ENCODE results near the gene ACTRT2.

The ACTRT2 gene

GRCh38 chr1:3002349-3003038 is 18.8 kb upstream of the ACTRT2 start:
- DNase-seq (ENCODE audit: low read depth in 2 of 2, low spot score in 1 of 2), result no peak

- DNase-seq (ENCODE audit: low read depth in 2 of 2, low spot score in 1 of 2), result no peak
These were observed 18.0 kb upstream of the ACTRT2 start for GRCh38 chr1:3003039-3003940.

DNA sequence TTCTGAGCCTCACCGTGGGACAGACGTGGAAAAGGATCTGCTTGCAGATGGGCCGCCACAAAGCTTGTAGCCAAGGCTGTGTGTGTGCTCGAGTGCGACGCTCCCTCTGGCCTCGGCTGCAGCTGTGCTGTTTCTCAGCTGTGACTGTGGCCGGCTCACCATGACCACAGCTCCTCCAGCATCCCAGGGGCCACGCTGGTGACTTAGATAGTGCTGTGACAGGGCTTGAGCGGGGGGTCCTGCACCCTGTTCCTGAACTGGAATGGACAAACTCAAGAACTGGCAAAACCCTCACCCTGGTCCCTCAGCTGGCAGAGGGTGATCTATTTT is 17.4 kb upstream of the ACTRT2 start:
- no peak for DNase-seq (ENCODE audit: low read depth in 2 of 2, low spot score in 1 of 2)

GRCh38 chr1:3004285-3005205 is 16.7 kb upstream of the ACTRT2 start:
- no peak for DNase-seq (ENCODE audit: low read depth in 2 of 2, low spot score in 1 of 2)

DNA sequence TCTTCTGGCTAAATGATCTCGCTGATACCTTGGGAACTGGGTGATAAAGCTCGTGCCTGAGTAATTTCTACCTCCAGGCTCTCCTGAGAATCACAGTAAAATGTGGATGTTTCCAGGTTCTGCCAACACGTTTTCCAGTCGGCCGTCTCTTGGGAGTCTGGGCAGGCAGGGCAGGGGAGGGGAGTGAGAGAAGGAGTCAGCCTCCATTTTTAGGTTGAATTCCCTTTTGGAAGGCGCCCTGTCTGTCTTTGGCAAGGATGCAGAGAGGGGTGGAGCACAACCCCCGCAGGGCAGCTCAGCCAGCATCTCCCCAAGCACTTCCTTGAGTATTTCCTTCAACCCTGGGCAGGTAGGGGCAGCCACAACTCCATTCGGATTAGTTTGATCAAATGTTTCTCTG is 15.5 kb upstream of the ACTRT2 start:
- DNase-seq (ENCODE audit: low read depth in 2 of 2, low spot score in 1 of 2), result no peak

DNA sequence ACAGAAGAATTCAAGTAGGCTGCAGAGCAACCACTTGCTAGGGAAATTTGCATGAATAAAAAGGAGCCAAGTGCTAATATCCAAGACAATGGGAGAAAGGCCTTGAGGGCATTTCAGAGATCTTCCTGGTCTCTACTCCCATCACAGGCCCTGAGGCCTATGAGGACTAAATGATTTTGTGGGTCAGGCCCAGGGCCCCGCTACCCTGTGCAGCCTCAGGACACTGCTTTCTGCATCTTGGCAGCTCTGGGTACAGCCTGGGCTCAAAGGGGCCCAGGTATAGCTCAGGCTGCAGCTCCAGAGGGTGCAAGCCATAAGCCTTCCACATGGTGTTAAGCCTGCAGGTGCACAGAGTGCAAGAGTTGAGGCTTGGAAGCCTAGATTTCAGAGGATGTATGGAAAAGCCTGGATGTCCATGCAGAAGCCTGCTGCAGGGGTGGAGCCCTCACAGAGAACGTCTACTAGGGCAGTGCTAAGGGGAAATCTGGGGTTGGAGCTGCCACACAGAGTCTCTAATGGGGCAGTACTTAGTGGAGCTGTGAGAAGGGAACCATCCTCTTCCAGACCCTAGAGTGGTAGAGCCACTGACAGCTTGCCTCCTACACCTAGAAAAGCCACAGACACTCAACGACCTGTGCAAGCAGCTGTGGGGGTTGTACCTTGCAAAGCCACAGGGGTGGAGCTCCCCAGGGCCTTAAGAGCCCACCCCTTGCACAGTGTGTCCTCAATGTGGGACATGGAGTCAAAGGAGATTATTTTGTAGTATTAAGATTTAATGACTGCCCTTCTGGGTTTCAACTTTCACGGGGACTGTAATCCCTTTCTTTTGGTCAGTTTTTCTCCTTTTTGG is 13.7 kb upstream of the ACTRT2 start:
- no peak for DNase-seq (ENCODE audit: low read depth in 2 of 2, low spot score in 1 of 2)

DNA sequence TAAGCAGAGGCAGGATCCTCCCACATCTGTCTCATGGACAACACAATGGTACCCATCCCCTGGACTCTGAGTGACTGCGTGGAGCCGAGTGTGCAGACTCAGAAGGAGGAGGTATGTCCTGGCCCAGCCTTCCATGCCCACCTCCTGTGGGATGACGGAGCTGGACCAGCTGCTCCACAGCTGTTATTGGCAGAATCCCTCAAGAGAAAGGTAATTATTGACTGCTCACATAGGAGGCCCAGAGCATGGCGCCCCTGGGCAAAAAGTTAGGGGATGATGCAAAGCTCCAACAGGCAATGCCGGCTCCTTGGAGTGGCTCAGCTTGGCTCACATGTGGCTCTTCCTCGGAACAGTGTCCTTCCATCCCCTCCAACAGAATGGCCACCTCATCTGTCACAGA is 12.2 kb upstream of the ACTRT2 start:
- DNase-seq (ENCODE audit: low read depth in 2 of 2, low spot score in 1 of 2), result no peak

- no peak for DNase-seq (ENCODE audit: low read depth in 2 of 2, low spot score in 1 of 2)
These were observed 11.7 kb upstream of the ACTRT2 start for GRCh38 chr1:3009556-3009955.

DNA sequence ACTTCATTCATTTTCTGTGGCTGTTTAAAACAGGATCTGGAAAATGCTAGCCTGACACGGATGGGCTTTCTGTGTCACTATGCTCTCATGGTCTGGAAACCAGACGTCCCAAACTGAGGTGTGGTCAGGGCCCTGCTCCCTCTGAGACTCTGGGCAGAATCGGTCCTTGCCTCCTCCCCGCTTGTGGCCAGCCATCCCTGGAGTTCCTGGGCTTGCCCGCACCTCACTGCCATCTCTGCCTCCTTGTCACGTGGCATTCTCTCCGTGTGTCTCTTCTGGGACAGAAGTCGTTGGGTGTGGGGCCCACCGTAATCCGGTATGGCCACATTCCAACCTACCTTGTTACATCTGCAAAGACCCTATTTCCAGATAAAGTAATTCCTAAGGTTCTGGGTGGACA is 10.1 kb upstream of the ACTRT2 start:
- no peak for DNase-seq (ENCODE audit: low read depth in 2 of 2, low spot score in 1 of 2)

GRCh38 chr1:3011631-3012455 is 9.4 kb upstream of the ACTRT2 start:
- no peak for DNase-seq (ENCODE audit: low read depth in 2 of 2, low spot score in 1 of 2)

- DNase-seq (ENCODE audit: low read depth in 2 of 2, low spot score in 1 of 2), result peak in 1 of 2 donors; percentile 30
These were observed 8.6 kb upstream of the ACTRT2 start for GRCh38 chr1:3012456-3013291.

- DNase-seq (ENCODE audit: low read depth in 2 of 2, low spot score in 1 of 2), result no peak
These were observed 7.8 kb upstream of the ACTRT2 start for GRCh38 chr1:3013371-3014049.

GRCh38 chr1:3014050-3014440 is 7.2 kb upstream of the ACTRT2 start:
- DNase-seq (ENCODE audit: low read depth in 2 of 2, low spot score in 1 of 2), result no peak

GRCh38 chr1:3014443-3015268 is 6.6 kb upstream of the ACTRT2 start:
- DNase-seq (ENCODE audit: low read depth in 2 of 2, low spot score in 1 of 2), result no peak

DNA sequence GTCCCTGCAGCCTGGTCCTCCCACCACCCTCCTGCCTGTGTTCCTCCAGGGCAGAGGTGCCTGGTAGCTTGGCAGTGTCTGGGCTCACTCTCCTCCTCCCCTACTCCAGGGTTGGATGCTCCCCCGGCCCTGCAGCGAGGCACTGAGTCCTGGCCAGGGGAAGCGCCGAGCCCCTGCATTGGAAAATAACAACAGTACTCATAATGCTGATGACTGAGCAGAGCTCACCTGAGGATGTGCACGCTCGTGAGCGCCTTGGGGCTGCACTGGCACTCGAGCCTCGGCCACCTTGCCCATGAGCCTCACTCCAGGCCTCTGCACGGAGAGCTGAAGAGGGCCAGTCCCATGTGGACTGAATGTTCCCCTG is 6.0 kb upstream of the ACTRT2 start:
- DNase-seq (ENCODE audit: low read depth in 2 of 2, low spot score in 1 of 2), result no peak

DNA sequence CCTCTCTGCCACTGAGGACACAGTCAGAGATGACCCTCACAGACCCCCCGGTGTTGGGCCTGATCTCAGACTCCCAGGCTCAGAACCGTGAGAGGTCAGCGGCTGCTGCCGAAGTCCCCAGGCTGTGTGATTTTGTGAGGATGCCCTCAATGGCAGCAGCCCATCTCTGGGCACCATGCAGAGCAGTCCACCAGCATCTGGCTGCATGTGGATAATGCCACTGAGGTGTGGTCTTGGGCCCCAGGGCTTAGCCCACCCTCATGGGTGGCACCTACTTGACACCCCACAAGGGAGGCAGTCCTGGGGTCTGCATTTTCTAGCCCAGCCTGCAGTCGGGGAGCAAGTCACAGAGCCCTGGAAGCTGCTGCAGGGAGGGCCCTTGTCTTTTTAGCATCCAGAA is 5.5 kb upstream of the ACTRT2 start:
- DNase-seq (ENCODE audit: low read depth in 2 of 2, low spot score in 1 of 2), result no peak

GRCh38 chr1:3016641-3017439 is 4.4 kb upstream of the ACTRT2 start:
- no peak for DNase-seq (ENCODE audit: low read depth in 2 of 2, low spot score in 1 of 2)
